Mesenteric fat pad (tissue), 1 donor: ENCODE data around the gene RHOV. TPM values are rescaled to one million over a fixed set of nuclear protein-coding genes. Genes with fewer than 3 reads are reported as not detected.

ENCODE experiments used
- DNase-seq: peaks from one replicate; pipeline ENCODE4 v3.0.0-alpha.2; 2020; ENCODE audit warnings: low spot score
- long read RNA-seq: library from polyadenylated mRNA; unstranded; transcript quantifications from one replicate; pipeline ENCODE4 v2.0.0, GENCODE V29; 2020
- total RNA-seq: library from RNA; stranded (reverse); fragmentation: NEBNext Ultra II Directional; extraction: Animal tissue kit (Norgen Biotek cat#: 25700); gene quantifications from one replicate; pipeline ENCODE4 v1.2.1, GENCODE V29; 2021
- donor health status: DM: yes; HTN: yes; CAD: no.

The RHOV gene
- total RNA-seq: not detected
- long read RNA-seq: 0 reads

- DNase-seq: no peak
Measured at GRCh38 chr15:40873694-40874561, at the start of gene RHOV. Gene RHOV (minus strand): TSS chr15:40874234. CDS start chr15:40874139, 95 bp downstream.

- DNase-seq: no peak
Measured at GRCh38 chr15:40923551-40923950, 49.5 kb upstream of the RHOV start.

GRCh38 chr15:40922608-40923005 is 48.6 kb upstream of the RHOV start:
- DNase-seq: no peak

GRCh38 chr15:40921949-40922607 is 48.0 kb upstream of the RHOV start:
- DNase-seq: no peak

GRCh38 chr15:40918799-40919392 is 44.9 kb upstream of the RHOV start:
- no peak for DNase-seq

- no peak for DNase-seq
Measured at GRCh38 chr15:40918146-40918798, 44.2 kb upstream of the RHOV start.

GRCh38 chr15:40917585-40917984 is 43.6 kb upstream of the RHOV start:
- no peak for DNase-seq

GRCh38 chr15:40915679-40916078 is 41.6 kb upstream of the RHOV start:
- no peak for DNase-seq

- no peak for DNase-seq
Measured at GRCh38 chr15:40915116-40915661, 41.2 kb upstream of the RHOV start.

GRCh38 chr15:40914486-40914885 is 40.5 kb upstream of the RHOV start:
- no peak for DNase-seq

- DNase-seq: no peak
Measured at GRCh38 chr15:40914013-40914412, 40.0 kb upstream of the RHOV start.

GRCh38 chr15:40912478-40912877 is 38.4 kb upstream of the RHOV start:
- DNase-seq: no peak

- DNase-seq: no peak
Measured at GRCh38 chr15:40911693-40912092, 37.7 kb upstream of the RHOV start.

- no peak for DNase-seq
Measured at GRCh38 chr15:40911141-40911540, 37.1 kb upstream of the RHOV start.

GRCh38 chr15:40909662-40910630 is 35.9 kb upstream of the RHOV start:
- DNase-seq: no peak

GRCh38 chr15:40908095-40908494 is 34.1 kb upstream of the RHOV start:
- no peak for DNase-seq

- no peak for DNase-seq
Measured at GRCh38 chr15:40906991-40907802, 33.2 kb upstream of the RHOV start.

GRCh38 chr15:40906091-40906990 is 32.3 kb upstream of the RHOV start:
- DNase-seq: peak; percentile 97
